Neuronal stem cell (in vitro differentiated cells): ENCODE results near the gene RABL3.

ENCODE experiments used
- DNase-seq: peaks from one replicate; pipeline ENCODE4 v3.0.0-alpha.2; 2013; ENCODE audit warnings: low spot score
- H2AFZ ChIP-seq: one replicate; pipeline ENCODE4 v1.6.1; 2013; ENCODE audit warnings: mild to moderate bottlenecking, low read length, inconsistent platforms
- H2AK5ac ChIP-seq: 2 replicates; pipeline ENCODE4 v1.6.1; 2013; ENCODE audit warnings: low read depth, mild to moderate bottlenecking, inconsistent platforms, low read length, moderate library complexity, mixed read lengths
- H2BK120ac ChIP-seq: 2 replicates; pipeline ENCODE4 v1.6.1; 2013; ENCODE audit warnings: low read depth, mild to moderate bottlenecking, inconsistent platforms, low read length, moderate library complexity, mixed read lengths
- H2BK12ac ChIP-seq: one replicate; pipeline ENCODE4 v1.6.1; 2013; ENCODE audit warnings: low read length, inconsistent platforms
- H2BK15ac ChIP-seq: 2 replicates; pipeline ENCODE4 v1.6.1; 2013; ENCODE audit warnings: mild to moderate bottlenecking, low read length, inconsistent platforms, mixed read lengths
- H2BK5ac ChIP-seq: one replicate; pipeline ENCODE4 v1.6.1; 2013; ENCODE audit warnings: inconsistent platforms, mild to moderate bottlenecking, low read length, moderate library complexity
- H3K14ac ChIP-seq: one replicate; pipeline ENCODE4 v1.6.1; 2013; ENCODE audit warnings: low read length, inconsistent platforms
- H3K18ac ChIP-seq: 2 replicates; pipeline ENCODE4 v1.6.1; 2013; ENCODE audit warnings: low read length, inconsistent platforms
- H3K23ac ChIP-seq: 2 replicates; pipeline ENCODE4 v1.6.1; 2013; ENCODE audit warnings: low read depth, mild to moderate bottlenecking, mixed read lengths, low read length, inconsistent platforms; ENCODE audit not compliant: poor library complexity
- H3K27ac ChIP-seq: replicated peaks from 3 replicates; pipeline ENCODE4 v1.5.1; 2013; ENCODE audit warnings: low read length, inconsistent platforms
- H3K27me3 ChIP-seq, 3 experiments: 2 replicates each; pipeline ENCODE4 v1.6.1; 2013; ENCODE audit warnings: low read length in 3 of 3, mild to moderate bottlenecking in 2 of 3, inconsistent platforms in 1 of 3, low read depth in 1 of 3, mixed read lengths in 1 of 3, moderate library complexity in 1 of 3; ENCODE audit not compliant: control insufficient read depth in 3 of 3, insufficient read depth in 3 of 3
- H3K36me3 ChIP-seq, 2 donors: replicated peaks in 1 of 2; 2 replicates each; pipeline ENCODE4 v1.6.1; 2013; ENCODE audit warnings: low read length in 2 of 2; ENCODE audit not compliant: control insufficient read depth in 2 of 2, insufficient read depth in 2 of 2
- H3K4ac ChIP-seq: 2 replicates; pipeline ENCODE4 v1.6.1; 2013; ENCODE audit warnings: inconsistent platforms, mild to moderate bottlenecking, low read length, moderate library complexity
- H3K4me1 ChIP-seq, 2 donors: 1 replicate in 1 of 2; 2 replicates in 1 of 2; pipeline ENCODE4 v1.6.1; 2013; ENCODE audit warnings: low read length in 2 of 2, low read depth in 1 of 2; ENCODE audit not compliant: control insufficient read depth in 2 of 2, insufficient read depth in 1 of 2
- H3K4me2 ChIP-seq: one replicate; pipeline ENCODE4 v1.6.1; 2013; ENCODE audit warnings: mild to moderate bottlenecking, low read length, inconsistent platforms; ENCODE audit not compliant: insufficient read depth, poor library complexity, severe bottlenecking
- H3K4me3 ChIP-seq, 2 donors: 2 replicates each; pipeline ENCODE4 v1.5.1; 2013; ENCODE audit warnings: low read length in 2 of 2, mild to moderate bottlenecking in 2 of 2, inconsistent platforms in 1 of 2, moderate library complexity in 1 of 2
- H3K79me1 ChIP-seq: one replicate; pipeline ENCODE4 v1.6.1; 2013; ENCODE audit warnings: low read depth, mild to moderate bottlenecking, inconsistent platforms, low read length, moderate library complexity
- H3K9ac ChIP-seq: one replicate; pipeline ENCODE4 v1.6.1; 2013; ENCODE audit warnings: mild to moderate bottlenecking, low read depth, low read length, inconsistent platforms; ENCODE audit not compliant: poor library complexity
- H3K9me3 ChIP-seq, 2 donors: replicated peaks in 1 of 2; 2 replicates each; pipeline versions ENCODE3 to v1.6.1; 2013; ENCODE audit warnings: low read length in 2 of 2, mild to moderate bottlenecking in 2 of 2, inconsistent platforms in 1 of 2, low read depth in 1 of 2, mixed read lengths in 1 of 2, moderate library complexity in 1 of 2; ENCODE audit not compliant: control insufficient read depth in 2 of 2, insufficient read depth in 1 of 2
- H4K8ac ChIP-seq: one replicate; pipeline ENCODE4 v1.6.1; 2013; ENCODE audit warnings: low read depth, mild to moderate bottlenecking, inconsistent platforms, low read length, moderate library complexity
- H4K91ac ChIP-seq: one replicate; pipeline ENCODE4 v1.6.1; 2013; ENCODE audit warnings: low read length, low read depth, mild to moderate bottlenecking, inconsistent platforms; ENCODE audit not compliant: poor library complexity
- WGBS, 2 donors: extraction: QIAGEN DNeasy Blood & Tissue Kit; methylation state at CpG; one replicate each; pipeline ENCODE4 v1.1.7; 2013; ENCODE audit warnings: missing lambda C conversion rate in 2 of 2, mixed read lengths in 1 of 2; ENCODE audit not compliant: insufficient read length in 2 of 2, insufficient replicate concordance in 1 of 2; ENCODE audit errors: extremely low coverage in 2 of 2; 5-methylcytosine and 5-hydroxymethylcytosine counted together

Gene RABL3

DNA sequence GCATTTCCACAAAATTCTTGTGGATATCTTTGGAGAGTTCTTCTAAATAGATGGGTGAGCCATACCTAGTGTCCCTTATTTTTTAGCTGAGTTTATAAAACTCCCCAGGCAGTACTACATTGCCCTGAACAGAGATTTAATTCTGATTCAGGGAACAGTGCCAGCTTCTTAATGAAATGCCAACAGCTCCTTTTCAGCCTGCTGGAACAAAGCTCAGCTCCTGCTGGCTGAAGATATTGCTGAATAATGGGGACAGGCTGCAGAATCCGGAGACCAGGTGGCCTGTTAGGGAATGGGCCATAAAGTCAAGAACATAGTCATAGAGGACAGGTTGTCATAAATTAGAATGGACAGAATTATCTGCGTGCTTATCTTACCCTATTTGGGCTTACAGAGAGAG is 69.2 kb downstream of the RABL3 start:
- H3K4me3 ChIP-seq, result no peak overlapping the region
- no CpG with 5 or more reads among the region's 2 CpGs for WGBS, 2 donors

DNA sequence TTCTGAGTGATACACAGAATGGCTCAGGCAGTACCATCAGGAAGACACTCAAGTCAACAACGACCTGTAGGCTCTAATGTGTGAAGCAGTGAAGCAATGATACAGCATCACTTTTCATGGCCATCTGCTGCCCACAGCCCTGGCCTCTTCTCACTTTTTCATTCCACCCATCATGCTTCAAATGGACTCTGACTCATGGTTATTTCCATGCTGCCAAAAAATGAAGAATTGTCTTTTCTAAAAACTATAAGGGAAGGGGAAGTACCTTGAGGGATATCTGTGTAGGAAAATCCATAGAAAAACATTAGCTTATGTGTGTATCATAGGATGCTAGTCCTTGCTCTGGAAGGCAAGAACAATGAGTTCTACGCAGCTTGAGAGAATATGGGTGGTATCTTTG is 71.7 kb downstream of the RABL3 start:
- Histone ChIP-seq H2BK120ac (no peak overlapping the region), H3K79me1 (no peaks in the 10 kb centered on the region), H2BK12ac (no peak overlapping the region), H3K14ac (no peak overlapping the region), H4K91ac (no peak overlapping the region), H2AFZ (no peak overlapping the region), H4K8ac (no peak overlapping the region), H3K18ac (no peak overlapping the region), H3K23ac (no peak overlapping the region), H3K4me1 (no peaks in the 10 kb centered on the region), H2AK5ac (no peak overlapping the region), H2BK15ac (no peak overlapping the region), H3K9ac (no peak overlapping the region), H3K27ac (no peak overlapping the region), H3K27me3 (no peaks in the 10 kb centered on the region), H3K4me3 (no peak overlapping the region), H3K9me3 (no peaks in the 10 kb centered on the region), H2BK5ac (no peak overlapping the region), H3K4ac (no peak overlapping the region), H3K36me3 (no peaks in the 10 kb centered on the region), H3K4me2 (no peak overlapping the region)
- no peak for DNase-seq
- no CpG with 5 or more reads among the region's 2 CpGs for WGBS, 2 donors

More for the DNA sequence above, 69.2 kb downstream of the RABL3 start:
- H3K4ac ChIP-seq, result no peak overlapping the region
- no peak overlapping the region for H2AFZ ChIP-seq
- no peak overlapping the region for H3K4me2 ChIP-seq
- no peaks in the 10 kb centered on the region for H3K27me3 ChIP-seq
- DNase-seq, result no peak
- no peak overlapping the region for H2AK5ac ChIP-seq
- no peak overlapping the region for H2BK15ac ChIP-seq
- H3K27ac ChIP-seq, result no peak overlapping the region
- no peak overlapping the region for H2BK120ac ChIP-seq
- H4K91ac ChIP-seq, result no peak overlapping the region
- no peak overlapping the region for H3K14ac ChIP-seq
- no peak overlapping the region for H4K8ac ChIP-seq
- H2BK5ac ChIP-seq, result no peak overlapping the region
- H3K79me1 ChIP-seq, result no peaks in the 10 kb centered on the region
- H3K23ac ChIP-seq, result no peak overlapping the region
- H3K36me3 ChIP-seq, result no peaks in the 10 kb centered on the region
- H3K18ac ChIP-seq, result no peak overlapping the region
- no peak overlapping the region for H3K9ac ChIP-seq
- no peak overlapping the region for H2BK12ac ChIP-seq
- no peaks in the 10 kb centered on the region for H3K9me3 ChIP-seq
- H3K4me1 ChIP-seq, result peaks cover 0 to 2% of the 10 kb centered on the region in 2 donors

DNA sequence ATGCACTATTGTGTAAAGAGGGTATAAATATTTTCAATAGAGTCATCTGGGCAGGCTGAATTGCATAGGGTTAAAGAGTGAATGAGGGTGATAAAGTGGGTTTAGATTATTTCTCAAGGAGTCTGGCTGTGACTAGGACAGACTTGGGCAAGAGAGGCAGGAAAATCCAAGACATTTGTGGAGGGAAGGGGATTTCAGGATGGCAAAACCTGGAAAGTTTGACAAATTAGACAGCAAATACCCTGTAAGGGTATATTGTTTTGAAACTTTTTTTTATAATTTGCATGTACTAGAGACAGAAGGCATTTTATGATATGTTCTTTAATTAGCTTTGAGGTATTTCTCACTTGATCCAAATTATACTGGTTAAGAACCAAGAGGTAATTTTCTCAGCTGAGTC is 77.4 kb downstream of the RABL3 start:
- Histone ChIP-seq H3K4me2 (no peak overlapping the region), H2BK15ac (no peak overlapping the region), H3K4me3 (no peak overlapping the region), H3K18ac (no peak overlapping the region), H2BK12ac (no peak overlapping the region), H3K4ac (no peak overlapping the region), H3K36me3 (no peaks in the 10 kb centered on the region), H3K9ac (no peak overlapping the region), H3K14ac (no peak overlapping the region), H3K27me3 (no peaks in the 10 kb centered on the region), H2AK5ac (no peak overlapping the region), H2BK120ac (no peak overlapping the region), H2BK5ac (no peak overlapping the region), H3K79me1 (no peaks in the 10 kb centered on the region), H3K9me3 (no peaks in the 10 kb centered on the region), H3K27ac (no peak overlapping the region), H4K91ac (no peak overlapping the region), H3K4me1 (no peaks in the 10 kb centered on the region), H2AFZ (no peak overlapping the region), H4K8ac (no peak overlapping the region), H3K23ac (no peak overlapping the region)
- DNase-seq, result no peak

DNA sequence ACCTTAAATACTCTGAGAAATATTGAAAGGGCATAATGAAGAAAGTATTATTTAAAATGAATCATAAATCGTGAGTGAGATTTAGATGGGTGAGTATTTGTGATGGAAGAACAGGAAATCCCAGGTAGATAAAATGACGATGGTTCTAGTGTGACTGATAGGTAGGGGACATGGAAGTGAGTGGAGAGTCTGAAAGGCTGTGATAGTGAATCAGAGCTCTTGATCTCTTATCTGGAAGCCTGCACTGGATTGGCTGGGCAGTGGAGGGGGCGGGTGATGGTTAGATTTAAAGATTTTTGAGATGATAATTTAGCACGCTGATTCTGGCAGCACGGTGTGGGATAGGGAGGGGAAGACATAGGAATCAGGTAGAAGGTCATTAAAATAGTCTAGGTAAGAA is 80.4 kb downstream of the RABL3 start:
- Histone ChIP-seq H2BK120ac (no peak overlapping the region), H2BK12ac (no peak overlapping the region), H3K27me3 (no peaks in the 10 kb centered on the region), H2BK15ac (no peak overlapping the region), H3K9ac (no peak overlapping the region), H2AFZ (no peak overlapping the region), H3K27ac (no peak overlapping the region), H4K91ac (no peak overlapping the region), H3K4me2 (no peak overlapping the region), H3K4me1 (no peaks in the 10 kb centered on the region), H3K18ac (no peak overlapping the region), H3K9me3 (peaks cover 0 to 8% of the 10 kb centered on the region in 2 donors), H3K4me3 (no peak overlapping the region), H3K23ac (no peak overlapping the region), H3K36me3 (no peaks in the 10 kb centered on the region), H2AK5ac (no peak overlapping the region), H3K4ac (no peak overlapping the region), H4K8ac (no peak overlapping the region), H3K79me1 (no peaks in the 10 kb centered on the region), H3K14ac (no peak overlapping the region), H2BK5ac (no peak overlapping the region)
- DNase-seq, result no peak
- 0 to 100% methylated on average over 1 of the region's 5 CpGs for WGBS, 2 donors
